Measurements from ENCODE around the gene ANGPTL4.
"Not testable (repeated sequence)": the region's sequence is repeated elsewhere in the genome, so short reads cannot be mapped to it uniquely, and the experiment has no call there.

ANGPTL4 gene, protein sequence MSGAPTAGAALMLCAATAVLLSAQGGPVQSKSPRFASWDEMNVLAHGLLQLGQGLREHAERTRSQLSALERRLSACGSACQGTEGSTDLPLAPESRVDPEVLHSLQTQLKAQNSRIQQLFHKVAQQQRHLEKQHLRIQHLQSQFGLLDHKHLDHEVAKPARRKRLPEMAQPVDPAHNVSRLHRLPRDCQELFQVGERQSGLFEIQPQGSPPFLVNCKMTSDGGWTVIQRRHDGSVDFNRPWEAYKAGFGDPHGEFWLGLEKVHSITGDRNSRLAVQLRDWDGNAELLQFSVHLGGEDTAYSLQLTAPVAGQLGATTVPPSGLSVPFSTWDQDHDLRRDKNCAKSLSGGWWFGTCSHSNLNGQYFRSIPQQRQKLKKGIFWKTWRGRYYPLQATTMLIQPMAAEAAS

GRCh38 chr19:8363803-8364771, at the start of gene ANGPTL4:
ANGPTL4 (plus strand) TSS chr19:8364155; CDS start chr19:8364322, 167 bp downstream.
- Mint-ChIP-seq H3K4me1 (peaks cover 25% of the 10 kb centered on the region), H3K9me3 (no peaks in the 10 kb centered on the region)
- ATAC-seq: peak; percentile 65

DNA sequence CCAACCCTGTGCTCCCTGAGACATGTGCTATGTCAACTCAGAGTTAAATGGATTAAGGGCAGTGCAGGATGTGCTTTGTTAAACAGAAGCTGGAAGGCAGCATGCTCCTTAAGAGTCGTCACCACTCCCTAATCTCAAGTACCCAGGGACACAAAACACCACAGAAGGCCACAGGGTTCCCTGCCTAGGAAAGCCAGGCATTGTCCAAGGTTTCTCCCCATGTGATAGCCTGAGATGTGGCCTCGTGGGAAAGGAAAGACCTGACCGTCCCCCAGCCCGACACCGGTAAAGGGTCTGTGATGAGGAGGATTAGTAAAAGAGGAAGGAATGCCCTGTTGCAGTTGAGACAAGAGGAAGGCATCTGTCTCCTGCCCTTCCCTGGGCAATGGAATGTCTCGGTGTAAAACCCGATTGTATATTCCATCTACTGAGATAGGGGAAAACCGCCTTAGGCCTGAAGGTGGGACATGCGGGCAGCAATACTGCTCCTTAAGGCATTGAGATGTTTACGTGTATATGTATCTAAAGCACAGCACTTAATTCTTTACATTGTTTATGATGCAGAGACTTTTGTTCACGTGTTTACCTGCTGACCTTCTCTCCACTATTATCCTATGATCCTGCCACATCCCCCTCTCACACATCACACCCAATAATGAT, 48.8 kb upstream of the ANGPTL4 start:
- ATAC-seq, H3K27ac Mint-ChIP-seq, H3K27me3 Mint-ChIP-seq, H3K9me3 Mint-ChIP-seq, H3K4me3 Mint-ChIP-seq, DNase-seq: not testable (repeated sequence)
- Mint-ChIP-seq H3K36me3 (ENCODE audit: low read depth) (peaks cover 26% of the 10 kb centered on the region), H3K4me1 (peaks cover 13% of the 10 kb centered on the region)

More at GRCh38 chr19:8363803-8364771, at the start of gene ANGPTL4:
- H3K4me3 Mint-ChIP-seq: peak within 1 kb of the TSS; percentile 79
- peak within 1 kb of the TSS; percentile 56 for H3K27ac Mint-ChIP-seq
- peaks cover 58% of the 10 kb centered on the region for H3K27me3 Mint-ChIP-seq
- DNase-seq: peak; percentile 80
- H3K36me3 Mint-ChIP-seq (ENCODE audit: low read depth): peaks cover 1% of the 10 kb centered on the region

DNA sequence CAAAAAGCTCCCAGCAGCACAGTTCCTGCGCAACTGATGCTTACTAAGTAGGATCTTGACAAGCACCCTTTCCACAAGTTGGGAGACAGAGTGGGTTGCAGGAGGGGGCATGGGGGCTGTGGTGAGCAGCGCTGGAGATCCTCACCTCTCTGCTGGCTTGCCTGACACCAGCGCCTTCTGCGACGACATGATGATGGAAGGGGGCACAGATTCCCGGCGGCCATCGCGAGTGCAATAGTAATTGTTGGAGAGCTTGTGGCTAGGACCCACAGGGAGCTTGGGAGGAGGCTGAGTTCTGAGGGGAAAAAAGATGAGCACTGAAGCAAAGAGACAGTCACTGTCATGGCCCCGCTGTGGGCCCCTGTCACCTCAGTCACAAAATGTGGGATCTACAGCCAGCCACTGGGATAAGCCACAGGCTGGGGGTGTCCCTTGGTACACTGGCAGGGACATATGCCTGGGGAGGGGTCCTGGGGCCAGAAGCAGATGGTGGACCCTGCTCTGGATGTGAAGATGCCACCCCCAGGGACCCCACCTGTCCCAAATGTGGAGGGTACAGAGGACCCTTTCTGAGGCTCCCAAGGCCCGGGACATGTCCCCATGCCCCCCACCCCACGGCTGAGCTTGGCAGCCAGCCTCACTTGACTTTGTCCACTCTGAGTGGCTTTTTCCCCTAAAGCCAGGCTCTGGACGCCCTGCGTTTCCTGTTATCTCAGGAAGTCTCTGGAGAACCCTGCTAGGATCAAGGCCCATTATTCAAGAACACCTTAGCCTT, 47.4 kb upstream of the ANGPTL4 start:
- H3K4me1 Mint-ChIP-seq: peaks cover 19% of the 10 kb centered on the region
- no peak overlapping the region for H3K27ac Mint-ChIP-seq
- no peaks in the 10 kb centered on the region for H3K9me3 Mint-ChIP-seq
- DNase-seq (no peak), ATAC-seq (no peak)
- H3K4me3 Mint-ChIP-seq: no peak overlapping the region
- H3K27me3 Mint-ChIP-seq: no peaks in the 10 kb centered on the region
- H3K36me3 Mint-ChIP-seq (ENCODE audit: low read depth): peaks cover 30% of the 10 kb centered on the region

DNA sequence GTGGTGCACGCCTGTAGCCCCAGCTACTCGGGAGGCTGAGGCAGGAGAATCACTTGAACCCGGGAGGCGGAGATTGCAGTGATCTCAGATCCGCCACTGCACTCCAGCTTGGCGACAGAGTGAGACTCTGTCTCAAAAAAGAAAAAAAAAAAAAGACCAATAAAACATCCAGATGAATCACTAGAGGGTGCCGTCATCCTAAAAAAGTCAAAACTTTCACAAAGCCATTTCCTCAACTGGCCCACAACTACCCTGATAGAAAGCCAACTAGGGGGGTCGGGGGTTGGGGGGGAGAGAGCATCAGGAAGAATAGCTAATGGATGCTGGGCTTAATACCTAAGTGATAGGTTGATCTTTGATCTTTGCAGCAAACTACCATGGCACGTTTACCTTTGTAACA, 45.1 kb upstream of the ANGPTL4 start:
- H3K36me3 Mint-ChIP-seq (ENCODE audit: low read depth): peaks cover 50% of the 10 kb centered on the region
- DNase-seq, ATAC-seq, H3K4me3 Mint-ChIP-seq, H3K27ac Mint-ChIP-seq, H3K9me3 Mint-ChIP-seq, H3K27me3 Mint-ChIP-seq: not testable (repeated sequence)
- peaks cover 32% of the 10 kb centered on the region for H3K4me1 Mint-ChIP-seq

DNA sequence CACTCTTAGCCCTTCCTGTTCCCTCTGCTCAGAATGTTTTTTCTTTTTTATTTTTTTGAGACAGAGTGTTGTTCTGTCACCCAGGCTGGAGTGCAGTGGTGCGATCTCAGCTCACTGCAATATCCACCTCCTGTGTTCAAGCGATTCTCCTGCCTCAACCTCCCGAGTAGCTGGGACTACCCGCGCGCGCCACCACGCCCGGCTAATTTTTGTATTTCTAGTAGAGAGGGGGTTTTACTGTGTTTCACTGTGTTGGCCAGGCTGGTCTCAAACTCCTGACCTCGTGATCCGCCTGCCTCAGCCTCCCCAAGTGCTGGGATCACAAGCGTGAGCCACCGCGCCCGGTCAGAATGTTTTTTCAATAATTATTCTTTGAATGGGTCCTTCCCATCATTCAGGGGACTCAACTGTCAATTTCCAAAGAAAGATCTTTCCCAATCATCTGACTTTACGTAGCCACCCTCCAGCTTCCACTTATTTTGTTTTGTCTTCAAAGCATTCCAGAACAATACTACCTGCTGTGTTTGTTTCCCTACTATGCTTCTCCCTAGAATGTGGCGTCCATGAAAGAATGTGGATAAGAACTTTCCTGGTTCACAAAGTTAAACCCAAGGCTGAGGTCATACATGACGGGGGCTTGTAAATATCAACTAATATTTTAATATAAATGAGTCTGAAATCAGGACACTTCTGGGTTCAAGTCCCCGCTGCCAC, 44.0 kb upstream of the ANGPTL4 start:
- DNase-seq: no peak
- ATAC-seq: no peak

DNA sequence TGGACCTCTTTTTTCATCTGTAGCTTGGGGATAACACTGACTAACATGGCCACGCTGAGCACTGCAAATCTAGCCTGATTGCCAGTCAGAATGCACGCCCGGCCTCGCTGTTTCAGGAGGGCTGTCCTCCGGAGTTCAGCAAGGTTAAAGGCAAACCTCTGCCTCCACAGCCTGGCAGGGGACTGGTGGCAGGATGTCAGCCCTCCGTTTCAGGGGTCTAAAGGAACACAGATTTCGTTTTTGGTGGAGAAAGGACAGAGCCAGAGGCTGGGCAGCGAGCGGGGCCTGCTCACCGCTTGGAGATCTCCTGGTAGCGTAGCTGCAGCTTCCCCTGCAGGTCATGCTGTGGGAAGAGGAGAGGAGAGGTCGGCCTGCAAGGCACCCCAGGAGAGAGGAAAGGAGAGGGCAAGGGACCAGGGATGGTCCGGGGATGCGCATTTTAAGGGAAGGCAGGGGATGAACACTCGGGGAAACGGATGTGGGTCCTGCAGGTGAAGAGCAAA, 43.3 kb upstream of the ANGPTL4 start:
- peak overlapping the region; percentile 99 for H3K4me3 Mint-ChIP-seq
- ATAC-seq (no peak), DNase-seq (peak; percentile 19)
- no peaks in the 10 kb centered on the region for H3K27me3 Mint-ChIP-seq
- peaks cover 32% of the 10 kb centered on the region for H3K4me1 Mint-ChIP-seq
- H3K36me3 Mint-ChIP-seq (ENCODE audit: low read depth): peaks cover 43% of the 10 kb centered on the region
- H3K27ac Mint-ChIP-seq: peak overlapping the region; percentile 96
- H3K9me3 Mint-ChIP-seq: no peaks in the 10 kb centered on the region

More for the DNA sequence above, 44.0 kb upstream of the ANGPTL4 start:
- Mint-ChIP-seq H3K4me3 (peak overlapping the region; percentile 99), H3K27me3 (no peaks in the 10 kb centered on the region), H3K9me3 (no peaks in the 10 kb centered on the region), H3K36me3 (ENCODE audit: low read depth) (peaks cover 50% of the 10 kb centered on the region), H3K4me1 (peaks cover 32% of the 10 kb centered on the region), H3K27ac (peak overlapping the region; percentile 96)

GRCh38 chr19:8321067-8321985, 42.6 kb upstream of the ANGPTL4 start, which contains the start of the genes NDUFA7 and RPS28:
NDUFA7 (minus strand) TSS chr19:8321375; CDS start chr19:8321358, 17 bp downstream.
RPS28 (plus strand) TSS chr19:8321496; CDS start chr19:8321531, 35 bp downstream.
- peak; percentile 82 for ATAC-seq
- DNase-seq: peak; percentile 98
- peaks cover 42% of the 10 kb centered on the region for H3K36me3 Mint-ChIP-seq (ENCODE audit: low read depth)
- no peaks in the 10 kb centered on the region for H3K9me3 Mint-ChIP-seq
- H3K4me1 Mint-ChIP-seq: peaks cover 32% of the 10 kb centered on the region
- H3K27me3 Mint-ChIP-seq: no peaks in the 10 kb centered on the region
- peak within 1 kb of the TSS; percentile 96 for H3K27ac Mint-ChIP-seq
- peak within 1 kb of the TSS; percentile 99 for H3K4me3 Mint-ChIP-seq

DNA sequence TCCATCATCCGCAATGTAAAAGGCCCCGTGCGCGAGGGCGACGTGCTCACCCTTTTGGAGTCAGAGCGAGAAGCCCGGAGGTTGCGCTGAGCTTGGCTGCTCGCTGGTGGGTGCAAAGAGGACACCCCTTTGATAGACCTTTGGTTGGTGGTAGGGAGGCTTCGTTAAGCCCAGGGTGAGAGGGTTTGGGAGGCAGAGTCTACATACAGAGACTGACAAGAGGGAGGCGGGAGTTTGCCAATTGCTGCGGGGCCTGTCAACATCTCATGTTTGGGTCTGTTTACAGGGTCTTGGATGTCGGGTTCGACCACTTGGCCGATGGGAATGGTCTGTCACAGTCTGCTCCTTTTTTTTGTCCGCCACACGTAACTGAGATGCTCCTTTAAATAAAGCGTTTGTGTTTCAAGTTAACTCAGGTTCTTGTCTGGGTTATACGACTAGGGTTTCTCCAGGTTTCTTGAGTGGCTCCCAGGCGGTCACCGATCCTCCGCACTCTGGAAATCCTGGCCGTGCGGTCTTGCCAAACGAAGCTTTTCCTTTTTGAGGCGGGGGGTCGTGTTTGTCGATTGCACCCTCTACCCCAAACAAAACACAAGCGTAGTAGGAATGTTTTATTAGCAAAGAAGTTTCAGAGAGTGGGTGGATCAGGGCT, 41.8 kb upstream of the ANGPTL4 start:
- DNase-seq (no peak), ATAC-seq (no peak)
- H3K27me3 Mint-ChIP-seq: no peaks in the 10 kb centered on the region
- H3K27ac Mint-ChIP-seq: peak overlapping the region; percentile 96
- peak overlapping the region; percentile 99 for H3K4me3 Mint-ChIP-seq
- peaks cover 42% of the 10 kb centered on the region for H3K36me3 Mint-ChIP-seq (ENCODE audit: low read depth)
- no peaks in the 10 kb centered on the region for H3K9me3 Mint-ChIP-seq
- H3K4me1 Mint-ChIP-seq: peaks cover 32% of the 10 kb centered on the region

GRCh38 chr19:8322638-8322997, 41.3 kb upstream of the ANGPTL4 start:
- peak overlapping the region; percentile 96 for H3K27ac Mint-ChIP-seq
- H3K4me3 Mint-ChIP-seq: peak overlapping the region; percentile 99
- DNase-seq (no peak), ATAC-seq (no peak)
- H3K4me1 Mint-ChIP-seq: peaks cover 32% of the 10 kb centered on the region
- no peaks in the 10 kb centered on the region for H3K9me3 Mint-ChIP-seq
- H3K36me3 Mint-ChIP-seq (ENCODE audit: low read depth): peaks cover 38% of the 10 kb centered on the region
- no peaks in the 10 kb centered on the region for H3K27me3 Mint-ChIP-seq

GRCh38 chr19:8323781-8324185, 40.2 kb upstream of the ANGPTL4 start:
- H3K27me3 Mint-ChIP-seq: no peaks in the 10 kb centered on the region
- no peaks in the 10 kb centered on the region for H3K9me3 Mint-ChIP-seq
- H3K27ac Mint-ChIP-seq: peak overlapping the region; percentile 96
- DNase-seq: peak; percentile 27
- H3K4me3 Mint-ChIP-seq: peak overlapping the region; percentile 99
- peaks cover 36% of the 10 kb centered on the region for H3K36me3 Mint-ChIP-seq (ENCODE audit: low read depth)
- peaks cover 31% of the 10 kb centered on the region for H3K4me1 Mint-ChIP-seq
- ATAC-seq: peak; percentile 26

DNA sequence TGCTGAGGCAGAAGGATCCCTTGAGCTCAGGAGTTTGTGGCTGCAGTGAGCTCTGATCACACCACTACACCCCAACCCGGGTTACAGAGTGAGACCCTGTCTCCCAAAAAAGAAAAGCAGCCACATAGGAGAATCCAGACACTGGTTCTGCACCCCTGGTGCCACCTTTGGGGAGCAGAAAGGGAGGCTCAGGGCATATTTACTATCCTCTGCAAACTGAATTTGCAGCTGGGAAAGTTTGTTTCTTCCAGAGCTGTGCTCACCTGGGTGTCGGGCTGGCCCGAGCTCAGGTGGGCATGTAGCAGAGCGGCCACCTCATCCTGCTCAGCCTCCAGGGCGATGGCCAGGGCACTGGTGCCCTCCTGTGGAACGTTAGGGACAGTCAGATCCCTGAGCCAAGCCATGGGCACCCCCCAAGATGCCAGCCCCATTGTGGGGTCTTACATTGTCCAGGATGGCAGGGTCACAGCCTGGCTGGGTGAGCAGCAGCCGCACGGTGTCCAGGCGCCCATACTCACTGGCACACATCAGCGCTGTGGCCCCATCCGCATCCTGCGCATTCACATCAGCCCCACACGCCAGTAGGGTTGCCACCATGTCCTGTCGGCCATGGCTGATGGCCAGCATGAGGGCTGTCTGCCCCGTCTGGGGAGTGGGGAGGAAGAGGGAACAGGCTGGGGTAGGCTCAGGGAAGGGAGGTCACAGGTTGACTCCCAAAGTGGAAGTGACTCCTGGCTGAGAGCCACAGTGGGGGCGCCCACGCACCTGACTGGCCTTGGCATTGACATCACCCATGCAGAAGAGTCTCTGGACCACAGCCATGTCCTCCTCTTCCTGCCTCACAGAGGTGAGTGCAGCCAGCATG, 39.5 kb upstream of the ANGPTL4 start:
- Mint-ChIP-seq H3K27me3 (no peaks in the 10 kb centered on the region), H3K9me3 (no peaks in the 10 kb centered on the region), H3K4me3 (peak overlapping the region; percentile 99), H3K27ac (peak overlapping the region; percentile 96), H3K4me1 (peaks cover 26% of the 10 kb centered on the region), H3K36me3 (ENCODE audit: low read depth) (peaks cover 33% of the 10 kb centered on the region)
- DNase-seq (peak; percentile 22), ATAC-seq (peak; percentile 3)
